SKM-1 treated with dmso at 0.1 percent for 144 hours (cell line): ENCODE data around the gene MICAL3.
A peak's percentile ranks its signal among the peaks of the same experiment; 100 is the strongest.
"Not testable (repeated sequence)": the region's sequence is repeated elsewhere in the genome, so short reads cannot be mapped to it uniquely, and the experiment has no call there.

Experiments used
- DNase-seq: peaks from one replicate; lab custom pipeline; 2025; ENCODE audit not compliant: unreplicated experiment; lab: John Stamatoyannopoulos, UW

MICAL3 gene

GRCh38 chr22:18059473-18059872 lies 35.1 kb upstream of the MICAL3 start:
- DNase-seq = no peak

DNA sequence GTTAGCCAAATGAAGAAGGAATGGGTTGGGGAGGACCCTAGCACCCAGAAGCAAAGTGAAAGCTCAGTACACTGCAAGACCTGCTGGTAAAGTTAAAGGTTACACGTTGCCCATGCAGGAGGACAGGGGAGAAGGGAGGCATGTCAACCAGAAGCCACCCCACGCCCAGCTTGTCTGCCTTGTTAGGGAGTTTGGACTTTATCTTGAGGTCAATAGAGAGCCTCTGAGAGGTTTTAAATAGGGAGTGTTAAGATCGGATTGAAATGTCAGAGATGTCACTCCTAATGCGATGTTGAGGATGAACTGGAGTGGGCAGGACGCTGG lies 34.7 kb upstream of the MICAL3 start:
- no peak for DNase-seq

DNA sequence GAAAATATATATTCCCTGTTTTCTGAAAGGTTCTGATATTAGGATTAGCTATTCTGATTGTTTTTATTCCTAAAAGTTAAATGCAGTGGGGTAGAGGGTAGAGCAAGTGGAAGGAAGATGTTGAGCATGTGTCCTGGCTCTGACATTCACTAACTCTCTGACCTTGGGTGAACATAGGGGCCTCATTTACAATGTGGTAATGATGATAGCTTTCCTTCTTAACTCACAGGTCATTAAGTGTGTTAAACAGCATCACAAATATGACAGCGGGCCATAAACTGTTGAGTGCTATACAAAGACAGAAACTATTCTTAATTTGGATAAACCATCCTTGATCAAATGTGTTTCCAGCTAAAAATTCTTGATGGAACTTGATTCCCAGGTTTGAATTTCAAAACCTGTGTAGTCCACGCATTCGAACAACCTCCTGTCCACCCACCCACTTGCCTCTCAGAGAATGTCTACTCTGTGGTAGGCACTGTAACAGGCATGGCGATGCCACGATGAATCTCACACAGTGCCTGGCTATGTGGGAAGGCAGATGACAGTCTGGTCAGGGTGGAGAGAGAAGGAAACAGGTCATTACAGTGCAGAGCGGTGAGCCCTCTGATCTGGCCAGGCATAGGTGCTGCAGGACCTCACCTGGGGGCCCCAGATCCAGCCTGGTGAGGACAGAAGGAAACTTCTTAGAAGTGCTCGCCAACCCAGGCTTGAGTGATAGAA lies 34.2 kb upstream of the MICAL3 start:
- no peak for DNase-seq

DNA sequence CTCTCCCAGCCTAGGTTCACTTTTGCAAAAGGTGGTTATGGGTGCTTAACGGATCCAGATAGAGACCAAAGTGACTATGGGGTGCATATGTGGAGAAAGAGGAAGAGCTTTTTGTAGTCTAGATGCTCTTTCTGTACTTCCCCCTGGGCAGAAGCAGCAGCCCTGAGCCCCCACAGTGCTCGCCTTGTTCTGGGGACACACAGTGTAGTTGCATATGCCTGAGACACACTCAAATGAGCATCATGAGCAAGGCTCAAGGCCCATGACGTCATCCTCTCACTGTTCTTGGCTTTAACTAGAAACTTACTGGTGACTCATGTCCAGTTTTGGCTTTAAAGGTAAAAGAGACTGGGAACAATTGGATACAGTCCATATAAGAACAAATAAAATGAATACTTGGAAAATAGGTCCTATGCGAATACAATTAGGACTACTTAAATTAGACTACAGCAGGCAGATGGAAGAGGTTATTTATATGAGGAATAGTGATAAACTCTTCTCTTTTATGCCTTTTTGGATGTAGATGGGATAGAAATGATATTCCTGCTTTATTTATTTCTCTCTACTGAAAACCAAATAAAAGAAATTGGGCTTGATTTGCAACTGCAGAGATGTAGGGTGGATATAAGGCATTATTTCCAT lies 33.3 kb upstream of the MICAL3 start:
- DNase-seq = no peak

DNA sequence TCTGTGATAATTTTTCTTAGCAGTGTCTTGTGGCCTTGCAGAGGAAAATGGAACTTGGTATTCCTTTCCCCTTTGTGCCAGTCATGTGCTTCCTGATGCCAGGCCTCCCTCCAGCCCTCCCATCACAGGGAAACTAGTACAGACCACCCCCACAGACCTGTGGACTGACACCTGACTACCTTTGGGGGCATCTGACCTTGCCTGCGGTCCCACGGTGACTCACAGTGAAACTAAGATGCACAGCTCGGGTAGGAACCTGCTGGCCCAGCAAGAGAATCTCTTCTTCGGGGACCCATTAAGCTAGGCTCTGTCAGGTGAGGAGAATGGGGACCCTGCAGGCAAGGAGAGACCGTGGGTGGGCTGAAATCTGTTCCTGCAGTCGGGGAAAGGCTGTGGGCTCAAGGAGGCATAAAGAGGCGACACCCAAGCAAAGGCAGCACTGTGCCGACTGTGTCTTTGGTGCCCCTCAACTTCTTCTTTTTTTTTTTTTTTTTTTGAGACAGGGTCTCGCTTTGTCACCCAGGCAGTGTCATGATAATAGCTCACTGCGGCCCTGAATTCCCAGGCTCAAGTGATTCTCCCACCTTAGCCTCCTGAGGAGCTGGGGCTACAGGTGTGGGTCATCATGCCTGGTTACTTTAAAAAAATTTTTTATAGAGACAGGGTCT lies 32.6 kb upstream of the MICAL3 start:
- DNase-seq = no peak

DNA sequence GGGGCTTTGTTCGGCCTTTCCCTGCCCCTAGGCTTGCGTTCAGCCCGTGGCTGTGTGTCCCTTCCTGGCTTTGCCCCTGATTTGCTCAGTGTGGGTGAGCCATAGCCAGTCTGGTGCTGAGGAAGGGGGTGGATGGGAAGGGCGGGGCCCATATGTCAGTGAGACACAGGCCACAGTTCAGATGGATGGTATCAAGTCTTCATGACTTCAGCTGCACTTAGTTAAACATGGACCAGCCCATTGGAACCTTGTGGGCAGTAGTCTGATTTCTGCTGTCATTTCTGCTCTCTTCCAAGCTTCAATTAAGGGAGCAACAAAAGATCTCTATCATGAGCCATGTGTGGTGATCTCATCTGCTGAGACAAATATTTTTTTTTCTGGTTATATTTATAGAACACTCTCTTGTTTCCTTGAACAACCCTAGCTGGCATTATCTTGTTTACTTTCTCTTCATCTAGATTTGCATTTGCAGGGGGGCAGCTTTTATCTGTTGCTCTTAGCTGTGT lies 31.9 kb upstream of the MICAL3 start:
- DNase-seq = no peak

GRCh38 chr22:18055619-18056160 lies 31.3 kb upstream of the MICAL3 start:
- no peak for DNase-seq

DNA sequence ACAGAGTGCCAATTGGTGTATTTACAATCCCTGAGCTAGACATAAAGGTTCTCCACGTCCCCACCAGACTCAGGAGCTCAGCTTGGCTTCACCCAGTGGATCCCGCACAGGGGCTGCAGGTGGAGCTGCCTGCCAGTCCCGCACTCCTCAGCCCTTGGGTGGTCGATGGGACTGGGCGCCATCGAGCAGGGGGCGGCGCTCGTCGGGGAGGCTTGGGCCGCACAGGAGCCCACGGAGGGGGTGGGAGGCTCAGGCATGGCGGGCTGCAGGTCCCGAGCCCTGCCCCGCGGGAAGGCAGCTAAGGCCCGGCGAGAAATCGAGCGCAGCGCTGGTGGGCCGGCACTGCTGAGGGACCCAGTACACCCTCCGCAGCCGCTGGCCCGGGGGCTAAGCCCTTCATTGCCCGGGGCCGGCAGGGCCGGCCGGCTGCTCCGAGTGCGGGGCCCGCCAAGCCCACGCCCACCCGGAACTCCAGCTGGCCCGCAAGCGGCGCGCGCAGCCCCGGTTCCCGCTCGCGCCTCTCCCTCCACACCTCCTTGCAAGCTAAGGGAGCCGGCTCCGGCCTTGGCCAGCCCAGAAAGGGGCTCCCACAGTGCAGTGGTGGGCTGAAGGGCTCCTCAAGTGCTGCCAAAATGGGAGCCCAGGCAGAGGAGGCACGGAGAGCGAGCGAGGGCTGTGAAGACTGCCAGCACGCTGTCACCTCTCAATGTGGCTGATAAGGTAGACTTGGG lies 29.0 kb upstream of the MICAL3 start:
- not testable (repeated sequence) for DNase-seq

GRCh38 chr22:18051113-18051512 lies 26.8 kb upstream of the MICAL3 start:
- not testable (repeated sequence) for DNase-seq

- DNase-seq = no peak
These were observed 25.7 kb upstream of the MICAL3 start for GRCh38 chr22:18050065-18050464.

DNA sequence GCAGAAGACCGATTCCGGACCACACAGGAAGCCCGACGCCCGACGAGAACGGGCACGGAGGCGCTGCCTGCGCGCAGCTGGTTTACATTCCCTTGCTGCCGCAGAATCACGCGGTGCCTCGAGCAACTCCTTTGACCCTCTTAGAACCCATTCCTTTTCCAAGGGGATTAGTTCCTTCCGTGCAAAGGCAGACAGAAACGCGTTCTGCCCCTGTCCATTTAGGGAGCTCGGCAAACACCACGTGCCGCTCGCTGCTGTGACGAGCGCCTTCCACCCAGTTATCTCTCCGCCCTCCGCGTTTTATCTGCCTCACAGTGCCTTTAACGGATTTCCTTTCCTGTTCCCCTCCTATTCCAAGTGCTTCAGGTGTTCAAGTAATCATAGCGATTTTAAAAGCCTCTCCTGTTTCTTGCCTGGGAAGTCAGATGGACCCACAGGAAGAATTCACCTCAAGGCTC lies 24.1 kb upstream of the MICAL3 start:
- no peak for DNase-seq

DNA sequence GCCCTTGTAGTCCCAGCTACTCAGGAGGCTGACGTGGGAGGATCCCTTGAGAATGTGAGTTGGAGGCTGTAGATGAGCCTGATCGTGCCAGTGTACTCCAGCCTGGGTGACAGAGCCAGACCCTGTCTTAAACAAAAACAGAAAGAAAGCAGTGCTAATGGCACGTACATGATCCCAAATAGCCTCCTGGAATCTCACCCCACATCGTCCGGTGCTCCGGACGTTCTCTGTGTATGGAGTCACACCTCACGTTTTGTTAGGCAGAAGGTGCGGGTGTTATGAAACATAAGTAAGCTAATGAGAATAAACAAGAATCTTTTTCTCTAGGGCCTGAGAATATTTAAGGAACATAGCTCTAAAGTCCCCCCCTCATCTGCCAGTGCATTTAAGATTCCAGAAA lies 23.7 kb upstream of the MICAL3 start:
- DNase-seq = no peak

DNA sequence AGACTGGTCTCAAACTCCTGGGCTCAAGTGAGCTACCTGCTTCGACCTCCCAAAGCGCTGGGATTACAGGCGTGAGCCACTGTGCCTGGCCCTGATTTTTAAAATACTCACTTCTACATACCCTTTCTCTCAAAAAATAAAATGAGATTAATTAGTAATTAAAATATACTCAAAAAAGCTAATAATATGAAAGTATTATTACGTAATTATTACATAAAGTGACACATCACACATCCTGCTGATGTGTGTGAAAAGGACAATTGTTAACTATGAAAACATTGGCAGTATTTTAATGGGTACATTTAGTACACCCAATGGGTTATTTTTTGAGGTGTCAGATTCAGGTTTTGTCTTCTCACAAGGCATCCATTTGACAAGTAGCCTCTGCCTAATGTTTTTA lies 21.4 kb upstream of the MICAL3 start:
- no peak for DNase-seq

DNA sequence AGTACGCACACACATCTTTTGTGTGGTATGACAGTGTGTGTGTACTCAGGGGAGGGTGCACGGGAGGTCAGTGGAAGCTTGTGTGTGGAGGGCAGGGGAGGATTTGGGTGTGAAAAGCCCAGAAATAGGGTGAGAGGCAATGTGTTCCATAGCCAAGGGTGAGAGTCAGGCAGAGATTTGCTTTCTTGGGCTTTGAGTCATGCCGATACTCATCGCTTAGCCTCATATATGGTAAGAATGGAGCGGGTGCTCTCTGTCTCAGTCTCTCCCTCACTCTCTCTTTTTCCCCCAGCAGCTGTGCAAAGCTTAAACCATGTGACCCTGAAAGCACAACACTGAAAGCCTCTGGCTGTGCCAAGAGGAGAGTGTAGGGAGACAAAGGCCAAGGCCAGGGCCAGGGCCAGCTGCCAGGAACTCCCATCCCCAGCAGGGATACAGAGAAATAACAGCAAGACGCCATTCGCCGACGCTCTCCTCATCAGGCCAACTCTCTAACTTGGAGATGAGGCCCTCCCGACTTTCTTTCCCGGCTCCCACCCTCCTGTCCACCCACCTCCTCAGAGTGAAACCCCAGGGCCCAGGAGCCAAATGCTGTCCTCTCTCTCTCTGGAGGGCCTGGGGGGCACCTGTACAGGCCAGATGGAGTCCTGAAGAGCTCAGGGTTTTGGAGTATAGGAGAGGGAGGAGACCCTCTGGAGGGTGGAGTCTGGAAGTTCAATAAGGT lies 20.3 kb upstream of the MICAL3 start:
- DNase-seq = no peak

GRCh38 chr22:18042685-18043084 lies 18.3 kb upstream of the MICAL3 start:
- no peak for DNase-seq

GRCh38 chr22:18040898-18041297 lies 16.5 kb upstream of the MICAL3 start:
- not testable (repeated sequence) for DNase-seq

- peak; percentile 55 for DNase-seq
These were observed 11.4 kb upstream of the MICAL3 start for GRCh38 chr22:18035751-18036150.

DNA sequence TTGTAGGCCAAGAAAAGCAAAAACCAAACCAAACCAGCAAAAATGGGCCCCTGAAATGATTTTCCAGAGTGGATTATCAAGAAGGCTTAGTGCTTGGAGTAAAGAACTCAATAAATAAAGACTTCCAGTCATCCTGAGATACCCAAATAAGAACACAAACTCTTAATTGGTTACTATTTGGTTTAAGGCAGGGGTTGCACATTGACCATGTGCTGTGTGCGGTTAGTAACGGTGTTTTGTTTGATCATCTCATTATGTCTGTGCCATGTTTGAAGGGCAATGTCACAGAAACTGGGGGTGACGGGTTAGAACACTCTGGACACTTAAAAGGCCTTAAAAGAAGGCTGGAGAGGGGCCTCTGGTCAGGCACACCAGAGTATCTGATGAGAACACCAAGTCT lies 9.7 kb upstream of the MICAL3 start:
- DNase-seq = no peak

GRCh38 chr22:18033204-18033998 lies 9.0 kb upstream of the MICAL3 start:
- DNase-seq = no peak
